ENCODE measurements around the gene PSMA2.
"Not testable (repeated sequence)": the region's sequence is repeated elsewhere in the genome, so short reads cannot be mapped to it uniquely, and the experiment has no call there.

The PSMA2 gene

DNA sequence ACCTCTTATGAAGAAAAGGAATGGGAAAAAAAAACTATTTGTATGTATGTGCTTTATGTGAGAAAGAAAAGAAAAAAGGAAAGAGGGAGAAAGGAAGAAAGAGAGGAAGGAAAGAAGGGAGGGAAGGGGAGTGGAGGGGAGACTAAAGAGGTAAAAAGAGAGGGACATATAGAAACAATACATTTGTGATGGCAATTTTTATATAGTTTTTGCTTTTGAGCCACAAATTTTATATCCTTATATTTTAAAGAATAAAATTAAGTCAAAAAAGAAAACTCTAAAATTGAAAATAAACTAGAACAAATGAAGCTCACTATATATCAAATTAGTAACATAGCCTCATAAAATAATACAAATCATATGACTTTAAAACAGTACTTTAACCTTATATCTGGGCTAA, 31.1 kb downstream of the PSMA2 start:
- no peak for DNase-seq

DNA sequence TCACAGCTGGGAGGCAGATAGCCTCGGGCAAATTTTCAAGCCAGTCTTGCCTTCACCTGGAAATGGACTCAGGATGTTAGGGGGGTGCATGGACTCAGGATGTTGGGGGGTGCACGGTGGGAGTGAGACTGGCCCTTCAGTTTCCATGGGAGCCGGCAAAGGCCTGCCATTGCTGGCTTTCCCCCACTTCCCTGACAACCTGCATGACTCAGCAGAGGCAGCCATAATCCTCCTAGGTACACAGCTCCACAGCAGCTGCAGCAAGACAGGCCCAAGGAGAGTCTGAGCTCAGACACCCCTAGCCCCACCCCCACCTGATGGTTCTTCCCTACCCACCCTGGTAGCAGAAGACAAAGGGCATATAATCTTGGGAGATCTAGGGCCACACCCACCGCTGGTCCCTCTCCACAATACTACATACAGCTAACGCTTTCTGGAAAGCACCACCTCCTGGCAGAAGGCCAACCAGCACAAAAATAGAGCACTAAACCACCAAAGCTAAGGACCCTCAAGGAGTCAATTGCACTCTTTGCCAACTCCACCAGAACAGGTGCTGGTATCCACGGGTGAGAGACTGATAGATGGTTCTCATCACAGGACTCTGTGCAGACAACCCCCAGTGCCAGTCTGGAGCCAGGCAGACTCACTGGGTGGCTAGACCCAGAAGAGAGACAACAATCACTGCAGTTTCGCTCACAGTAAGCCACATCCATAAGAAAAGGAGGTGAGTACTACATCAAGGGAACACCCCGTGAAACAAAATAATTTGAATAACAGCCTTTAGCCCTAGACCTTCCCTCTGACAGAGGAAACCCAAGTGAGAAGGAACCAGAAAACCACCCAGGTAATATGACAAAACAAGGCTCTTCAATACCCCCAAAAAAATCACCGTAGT, 38.4 kb downstream of the PSMA2 start:
- DNase-seq = no peak

DNA sequence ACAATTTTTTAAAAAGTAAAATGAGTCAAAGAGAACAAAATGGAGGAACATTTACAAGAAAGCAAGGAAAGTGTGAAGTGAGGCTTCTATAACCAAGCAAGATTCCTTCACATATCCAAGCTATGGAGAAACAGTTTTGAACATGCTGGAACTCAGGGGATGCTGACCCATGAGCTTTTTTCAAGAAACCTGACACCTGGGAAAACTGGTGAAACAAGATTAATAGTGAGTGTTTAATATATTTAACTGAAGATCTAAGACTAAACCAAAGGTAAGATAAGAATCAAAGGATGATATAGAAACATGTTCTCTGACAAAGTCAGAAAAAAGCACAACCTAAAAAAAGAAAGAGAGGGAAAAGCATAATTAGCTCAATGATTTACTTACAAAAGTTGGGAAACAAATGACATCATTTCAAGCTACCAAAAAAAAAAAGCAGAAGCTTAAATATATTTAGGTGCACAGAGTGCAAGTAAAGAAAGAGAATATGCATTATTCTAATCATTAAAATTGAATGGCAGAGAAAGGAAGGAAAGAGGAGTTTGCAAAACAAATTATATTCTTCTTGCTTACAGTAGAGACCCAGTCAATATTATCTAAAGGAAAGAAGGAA, 45.0 kb downstream of the PSMA2 start:
- no peak for DNase-seq

DNA sequence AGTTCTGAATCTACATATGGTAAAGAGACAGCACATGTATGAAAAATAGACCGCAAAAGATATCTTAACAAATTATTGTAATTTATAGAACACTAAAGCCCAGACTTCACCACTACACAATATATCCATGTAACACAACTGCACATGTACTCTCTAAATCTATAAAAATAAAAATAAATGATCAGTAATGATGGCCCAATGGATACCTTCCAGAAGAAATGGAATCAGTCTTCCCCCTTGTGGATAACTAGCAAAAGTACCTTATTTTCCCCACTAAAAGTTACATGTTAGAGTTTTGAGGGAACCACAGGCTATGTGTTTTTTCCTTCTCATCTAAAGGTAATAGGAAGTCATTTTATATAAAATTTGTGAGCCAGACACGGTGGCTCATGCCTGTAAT, 45.8 kb downstream of the PSMA2 start:
- no peak for DNase-seq

DNA sequence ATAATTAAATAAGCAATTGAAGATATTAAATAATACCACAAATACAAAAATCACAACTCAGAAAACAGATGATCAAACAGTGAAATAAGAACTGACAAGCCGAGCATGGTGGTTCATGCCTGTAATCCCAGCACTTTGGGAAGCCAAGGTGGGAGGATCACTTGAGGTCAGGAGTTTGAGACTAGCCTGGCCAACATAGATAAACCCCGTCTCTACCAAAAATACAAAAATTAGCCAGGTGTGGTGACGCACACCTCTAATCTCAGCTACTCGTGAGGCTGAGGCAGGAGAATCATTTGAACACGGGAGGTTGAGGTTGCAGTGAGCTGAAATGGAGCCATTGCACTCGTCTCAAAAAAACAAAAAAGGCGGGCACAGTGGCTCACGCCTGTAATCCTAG, 46.8 kb downstream of the PSMA2 start:
- DNase-seq = not testable (repeated sequence)

DNA sequence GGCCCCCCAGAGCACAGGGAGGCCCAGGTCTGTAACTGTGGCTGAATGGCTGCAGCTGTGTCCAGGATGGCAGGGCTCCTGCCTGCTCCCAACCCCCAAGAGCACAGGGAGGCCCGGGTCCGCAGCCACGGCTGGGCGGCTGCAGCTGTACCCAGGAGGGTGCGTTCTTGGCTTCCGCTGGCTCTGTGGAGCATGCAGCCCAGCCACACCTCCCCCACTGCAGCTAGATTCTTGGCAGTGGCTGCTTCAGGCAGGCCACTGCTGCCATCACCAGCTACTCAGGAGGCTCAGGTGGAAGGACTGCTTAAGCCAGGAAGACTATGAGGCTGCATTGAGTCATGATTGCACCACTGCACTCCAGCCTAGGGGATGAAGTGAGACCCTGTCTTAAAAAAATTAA, 48.0 kb downstream of the PSMA2 start:
- no peak for DNase-seq

DNA sequence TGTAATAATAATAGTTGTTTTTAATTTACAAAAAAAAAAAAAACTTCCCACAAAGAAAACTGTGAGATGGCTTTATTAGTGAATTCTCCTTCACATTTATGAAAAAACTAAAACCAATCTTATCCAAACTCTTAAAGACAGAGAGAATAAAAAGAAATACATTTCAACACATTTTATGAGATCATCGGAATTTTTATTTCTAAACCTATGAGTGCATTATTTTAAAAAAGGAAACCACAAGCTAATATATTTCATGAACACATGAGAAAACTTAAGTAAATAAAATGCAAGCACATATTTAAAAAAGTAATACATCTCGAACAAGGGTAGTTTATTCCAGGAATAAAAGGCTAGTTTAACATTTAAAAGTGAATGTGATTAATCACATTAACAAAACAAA, 51.6 kb downstream of the PSMA2 start:
- DNase-seq = no peak

DNA sequence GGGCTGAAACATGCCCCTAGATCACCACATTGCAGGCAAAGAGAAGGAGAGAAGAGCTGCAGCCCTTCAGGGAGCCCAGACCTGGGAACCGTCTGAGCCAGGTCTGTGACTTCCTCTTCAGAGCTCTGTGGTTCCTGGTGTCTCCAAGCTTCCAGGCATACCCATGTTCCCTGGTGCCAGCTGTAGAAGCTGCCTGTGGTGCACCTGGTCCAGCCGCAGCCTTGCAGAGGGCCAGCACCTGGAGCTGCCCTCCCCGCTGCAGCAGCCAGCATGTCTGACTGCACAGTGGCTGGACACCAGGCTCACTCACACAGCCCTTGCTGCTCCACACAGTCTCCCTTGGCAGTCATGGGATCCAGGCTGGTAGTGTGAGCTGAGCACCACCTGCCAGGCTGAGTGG, 53.7 kb downstream of the PSMA2 start:
- no peak for DNase-seq

DNA sequence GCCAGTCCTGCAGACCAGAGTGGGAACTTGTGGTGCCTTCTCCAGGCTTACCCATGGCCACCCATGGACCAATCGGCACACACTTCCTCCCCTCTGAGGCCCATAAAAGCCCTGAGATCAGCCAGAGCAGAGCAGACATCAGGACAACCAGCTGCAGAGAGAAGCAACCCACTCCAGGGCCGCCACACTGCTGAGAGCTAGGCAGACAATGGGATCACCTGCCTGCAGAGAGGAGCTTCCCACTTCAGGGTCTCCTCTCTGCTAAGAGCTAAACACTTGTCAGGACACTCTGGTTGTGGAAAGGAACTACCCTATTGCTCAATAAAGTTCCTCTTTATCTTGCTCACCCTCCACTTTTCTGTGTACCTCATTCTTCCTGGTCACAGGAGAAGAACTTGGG, 54.1 kb downstream of the PSMA2 start:
- no peak for DNase-seq

DNA sequence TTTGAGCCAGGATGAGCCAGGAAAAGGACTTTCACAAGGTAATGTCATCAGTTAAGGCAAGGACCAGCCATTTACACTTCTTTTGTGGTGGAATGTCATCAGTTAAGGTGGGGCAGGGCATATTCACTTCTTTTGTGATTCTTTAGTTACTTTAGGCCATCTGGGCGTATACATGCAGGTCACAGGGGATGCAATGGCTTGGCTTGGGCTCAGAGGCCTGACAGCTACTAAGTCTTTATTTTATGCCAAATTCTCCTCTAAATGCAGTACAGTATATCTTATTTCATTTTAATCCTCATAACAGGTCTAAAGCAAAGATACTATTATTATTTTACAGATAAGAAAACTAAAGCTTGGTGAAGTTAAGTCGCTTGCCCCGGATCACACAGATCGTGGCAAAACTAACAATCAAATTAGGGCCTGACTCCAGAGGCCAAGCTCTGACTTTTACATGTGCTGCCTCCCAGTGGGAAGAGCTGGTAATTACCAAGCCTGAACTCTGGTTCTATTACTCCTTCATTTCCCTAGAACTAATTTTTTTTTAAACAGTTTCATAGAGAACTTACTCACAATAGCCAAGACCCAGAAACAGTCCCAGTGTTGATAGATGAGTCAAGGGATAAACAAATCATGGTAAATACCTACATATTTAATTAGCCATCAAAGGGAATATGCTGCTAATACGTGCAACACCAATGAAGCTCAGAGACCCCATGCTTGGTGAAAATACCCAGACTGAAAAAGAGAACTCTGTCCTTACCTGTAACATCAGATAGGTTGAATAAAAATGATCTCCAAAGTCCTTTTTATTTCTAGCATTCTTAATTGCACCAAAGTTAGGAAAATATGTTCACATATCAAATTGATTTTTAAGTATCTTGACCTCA, 55.5 kb downstream of the PSMA2 start:
- DNase-seq = peak; percentile 75 to 80

DNA sequence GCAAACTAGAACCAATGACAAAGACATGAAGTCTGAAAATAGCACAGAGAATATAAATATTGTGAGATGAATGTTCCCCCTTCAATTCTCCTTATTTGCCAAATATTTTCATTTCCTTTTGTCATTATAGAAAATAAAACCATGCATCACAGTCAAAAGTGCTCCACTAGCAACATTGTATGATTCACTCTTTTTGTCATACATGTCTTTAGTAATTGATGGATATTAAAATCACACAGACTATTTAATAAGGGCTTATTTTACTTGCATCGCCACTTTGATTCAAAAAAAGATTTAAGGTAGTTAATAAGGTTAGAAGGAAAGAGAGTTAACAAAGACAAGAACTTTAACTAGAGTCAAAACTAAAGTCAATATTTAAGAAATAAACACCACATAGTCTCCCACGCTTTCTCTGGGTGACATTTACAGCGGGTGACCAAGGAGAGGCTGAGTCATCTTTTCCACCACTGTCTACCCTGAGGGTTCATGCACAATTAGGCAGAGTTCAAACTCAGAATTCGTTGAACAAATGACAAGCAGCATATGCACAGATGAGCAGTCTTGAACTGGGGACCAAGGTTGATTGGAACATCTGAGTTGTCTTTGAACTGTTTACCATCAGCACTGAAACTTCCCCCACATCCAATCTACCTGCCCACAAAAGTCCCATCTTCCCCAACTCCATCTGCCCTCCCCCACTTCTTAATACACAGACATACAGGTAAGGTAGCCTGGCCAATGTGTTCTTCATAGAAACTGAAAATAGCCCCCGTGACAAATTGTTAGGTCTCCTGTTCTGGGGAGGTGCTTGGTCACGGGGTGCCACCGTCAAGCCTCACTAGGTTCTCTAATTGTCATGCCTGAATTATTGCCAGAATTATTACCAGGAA, 62.6 kb downstream of the PSMA2 start:
- DNase-seq = peak; percentile 36 to 59

DNA sequence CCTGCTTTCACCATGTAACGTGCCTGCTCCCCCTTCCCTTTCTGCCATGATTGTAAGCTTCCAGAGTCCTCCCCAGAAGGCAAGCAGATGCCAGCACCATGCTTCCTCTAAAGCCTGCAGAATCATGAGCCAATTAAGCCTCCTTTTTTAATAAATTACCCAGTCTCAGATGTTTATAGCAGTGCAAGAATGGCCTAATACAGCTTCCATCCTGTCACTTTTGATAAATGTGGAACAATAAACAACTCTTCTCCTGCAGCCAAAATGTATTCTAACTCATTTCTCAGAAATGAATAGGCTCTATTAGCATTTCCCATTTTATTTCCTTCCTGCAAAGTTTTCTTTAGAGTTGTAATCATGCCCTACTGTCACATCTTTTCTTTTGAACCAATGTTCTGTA, 63.5 kb downstream of the PSMA2 start:
- DNase-seq = no peak

Measured in activated CD4-positive, alpha-beta T cell treated with anti-CD3 and anti-CD28 coated beads, Interleukin-2, amount 50 U/mL, for 48 hours (primary cell).